ENCODE data around the gene ZNF837. TPM values are rescaled to one million over a fixed set of nuclear protein-coding genes. Genes with fewer than 3 reads are reported as not detected.
A peak's percentile ranks its signal among the peaks of the same experiment; 100 is the strongest.

Gene ZNF837
- total RNA-seq, 1 donor from 2014 or later = 1.4 TPM

DNA sequence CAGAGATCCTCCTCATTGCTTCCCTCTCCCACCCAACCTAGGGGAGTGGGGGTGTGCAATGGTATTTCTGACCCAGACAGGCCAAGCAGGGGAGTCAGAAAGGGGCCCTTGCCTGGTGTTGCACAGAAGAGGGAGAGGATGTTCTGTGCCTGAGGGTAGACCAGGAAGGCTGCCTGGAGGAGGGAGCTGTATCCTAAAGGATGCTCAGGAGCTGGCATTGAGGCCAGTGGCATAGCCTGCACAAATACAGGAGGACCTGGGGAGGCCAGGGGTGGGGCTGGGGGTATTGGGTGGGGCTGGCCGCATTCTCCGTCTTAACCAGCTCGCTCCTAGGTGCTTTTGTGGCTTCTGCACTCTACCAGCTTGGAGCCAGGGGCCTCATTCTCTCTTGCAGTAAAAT, 19.1 kb upstream of the ZNF837 start:
- Histone ChIP-seq H3K4me1 (peaks cover 3% of the 10 kb centered on the region), H3K27ac (no peak overlapping the region), H3K79me2 (ENCODE audit: low read depth) (peaks cover 13% of the 10 kb centered on the region), H3K4me3 (no peak overlapping the region), H3K36me3 (no peaks in the 10 kb centered on the region), H3K9me3 (ENCODE audit: low read depth) (no peaks in the 10 kb centered on the region), H3K4me2 (no peak overlapping the region), H3F3A (ENCODE audit: low read depth) (peaks cover 17% of the 10 kb centered on the region), H3K27me3 (peaks cover 23% of the 10 kb centered on the region), H2AFZ (replicated peaks) (no peak overlapping the region), H3K9ac (no peak overlapping the region), H4K20me1 (ENCODE audit: low read depth) (no peaks in the 10 kb centered on the region)
- H3K9me3 Mint-ChIP-seq = peaks cover 7% of the 10 kb centered on the region
- peaks cover 14% of the 10 kb centered on the region for H3K36me3 Mint-ChIP-seq
- no peaks in the 10 kb centered on the region for H3K27me3 Mint-ChIP-seq (ENCODE audit: insufficient read depth, low read depth)
- DNase-seq (ENCODE audit: low spot score) = no peak
- H3K4me3 Mint-ChIP-seq = peak overlapping the region; percentile 97
- peaks cover 17% of the 10 kb centered on the region for H3K4me1 Mint-ChIP-seq
- H3K27ac Mint-ChIP-seq = peak overlapping the region; percentile 62
- no peak for TF ChIP-seq EZH2 (IDR thresholded peaks at IDR 0.05)

- TF ChIP-seq EZH2 (IDR thresholded peaks at IDR 0.05) (no peak), CTCF (IDR thresholded peaks at IDR 0.05) (no peak), EZH2phosphoT487 (IDR thresholded peaks at IDR 0.05) (no peak)
- Histone ChIP-seq H3K27ac (no peak overlapping the region), H3K36me3 (no peaks in the 10 kb centered on the region)
Measured at GRCh38 chr19:58398545-58398944, 17.7 kb upstream of the ZNF837 start.

GRCh38 chr19:58398087-58398486, 17.3 kb upstream of the ZNF837 start:
- Histone ChIP-seq H4K20me1 (ENCODE audit: low read depth) (peaks cover 7% of the 10 kb centered on the region), H3K4me1 (peaks cover 3% of the 10 kb centered on the region), H3K9ac (no peak overlapping the region), H3F3A (ENCODE audit: low read depth) (peaks cover 26% of the 10 kb centered on the region), H3K27ac (no peak overlapping the region), H3K9me3 (ENCODE audit: low read depth) (no peaks in the 10 kb centered on the region), H3K4me3 (no peak overlapping the region), H3K79me2 (ENCODE audit: low read depth) (peaks cover 11% of the 10 kb centered on the region), H3K4me2 (no peak overlapping the region), H3K36me3 (no peaks in the 10 kb centered on the region), H2AFZ (replicated peaks) (no peak overlapping the region), H3K27me3 (peaks cover 23% of the 10 kb centered on the region)
- no peak overlapping the region for H3K27ac Mint-ChIP-seq
- no peaks in the 10 kb centered on the region for H3K27me3 Mint-ChIP-seq (ENCODE audit: insufficient read depth, low read depth)
- peaks cover 24% of the 10 kb centered on the region for H3K36me3 Mint-ChIP-seq
- no peak for DNase-seq (ENCODE audit: low spot score)
- H3K4me3 Mint-ChIP-seq = peak overlapping the region; percentile 35
- H3K4me1 Mint-ChIP-seq = peaks cover 15% of the 10 kb centered on the region
- TF ChIP-seq CTCF (IDR thresholded peaks at IDR 0.05) = no peak
- no peak for TF ChIP-seq EZH2phosphoT487 (IDR thresholded peaks at IDR 0.05)
- no peak for TF ChIP-seq EZH2 (IDR thresholded peaks at IDR 0.05)
- H3K9me3 Mint-ChIP-seq = peaks cover 1% of the 10 kb centered on the region

More at GRCh38 chr19:58398545-58398944, 17.7 kb upstream of the ZNF837 start:
- Histone ChIP-seq H3K9me3 (ENCODE audit: low read depth) (no peaks in the 10 kb centered on the region), H3F3A (ENCODE audit: low read depth) (peaks cover 24% of the 10 kb centered on the region), H3K27me3 (peaks cover 23% of the 10 kb centered on the region), H3K4me3 (no peak overlapping the region), H3K4me2 (no peak overlapping the region), H3K4me1 (peaks cover 3% of the 10 kb centered on the region), H3K9ac (no peak overlapping the region), H2AFZ (replicated peaks) (no peak overlapping the region), H3K79me2 (ENCODE audit: low read depth) (peaks cover 13% of the 10 kb centered on the region), H4K20me1 (ENCODE audit: low read depth) (peaks cover 7% of the 10 kb centered on the region)
- H3K27me3 Mint-ChIP-seq (ENCODE audit: insufficient read depth, low read depth) = no peaks in the 10 kb centered on the region
- DNase-seq (ENCODE audit: low spot score) = no peak
- H3K9me3 Mint-ChIP-seq = peaks cover 3% of the 10 kb centered on the region
- H3K36me3 Mint-ChIP-seq = peaks cover 24% of the 10 kb centered on the region
- H3K27ac Mint-ChIP-seq = no peak overlapping the region
- peak overlapping the region; percentile 35 for H3K4me3 Mint-ChIP-seq
- peaks cover 15% of the 10 kb centered on the region for H3K4me1 Mint-ChIP-seq

- Histone ChIP-seq H3K4me2 (no peak overlapping the region), H3K4me3 (no peak overlapping the region), H3K79me2 (ENCODE audit: low read depth) (peaks cover 7% of the 10 kb centered on the region), H3K4me1 (peaks cover 3% of the 10 kb centered on the region), H3K27ac (no peak overlapping the region), H3K36me3 (no peaks in the 10 kb centered on the region), H3K27me3 (peaks cover 23% of the 10 kb centered on the region), H3K9me3 (ENCODE audit: low read depth) (no peaks in the 10 kb centered on the region), H3F3A (ENCODE audit: low read depth) (peaks cover 26% of the 10 kb centered on the region), H3K9ac (no peak overlapping the region), H4K20me1 (ENCODE audit: low read depth) (peaks cover 7% of the 10 kb centered on the region), H2AFZ (replicated peaks) (no peak overlapping the region)
- peaks cover 21% of the 10 kb centered on the region for H3K36me3 Mint-ChIP-seq
- no peaks in the 10 kb centered on the region for H3K27me3 Mint-ChIP-seq (ENCODE audit: insufficient read depth, low read depth)
- no peak overlapping the region for H3K27ac Mint-ChIP-seq
- H3K4me1 Mint-ChIP-seq = peaks cover 15% of the 10 kb centered on the region
- no peak for TF ChIP-seq CTCF (IDR thresholded peaks at IDR 0.05)
- no peak for TF ChIP-seq EZH2phosphoT487 (IDR thresholded peaks at IDR 0.05)
- no peak for TF ChIP-seq EZH2 (IDR thresholded peaks at IDR 0.05)
- no peak for DNase-seq (ENCODE audit: low spot score)
- H3K9me3 Mint-ChIP-seq = no peaks in the 10 kb centered on the region
- no peak overlapping the region for H3K4me3 Mint-ChIP-seq
Measured at GRCh38 chr19:58397533-58398037, 16.8 kb upstream of the ZNF837 start.
